SK-N-SH (cell line): Measurements from ENCODE around the gene POU2AF1. TPM values are rescaled to one million over a fixed set of nuclear protein-coding genes. Genes with fewer than 3 reads are reported as not detected.

ENCODE experiments used
- CTCF ChIA-PET: fragments of 300-600, 350-600 bp; formaldehyde crosslinking; extraction: SDS; loops from one replicate; lab custom pipeline; 2021; lab: Yijun Ruan, JAX
- POLR2A ChIA-PET: fragments of 350-600 bp; sonication (Branson Sonifier 250); formaldehyde crosslinking; extraction: SDS; loops from one replicate; lab custom pipeline; 2020; ENCODE audit warnings: antibody characterized with exemption, inconsistent platforms; lab: Yijun Ruan, JAX
- DNase-seq: peaks from one replicate; pipeline ENCODE4 v3.0.0; 2012
- H2AFZ ChIP-seq: fragments of 200-600 bp; sonication (generic); 2 replicates; pipeline ENCODE4 v1.8.1; 2016; ENCODE audit warnings: antibody characterized with exemption, mild to moderate bottlenecking, low read depth
- H3F3A ChIP-seq: fragments of 200-600 bp; sonication (generic); replicated peaks from 2 replicates; pipeline ENCODE3; 2016; ENCODE audit warnings: antibody characterized with exemption, mild to moderate bottlenecking; ENCODE audit not compliant: insufficient read depth
- H3K27ac ChIP-seq, 2 experiments: fragments of 200-500 bp in 1 of 2; fragments of 200-600 bp in 1 of 2; sonication (Bioruptor generic) in 1 of 2; sonication (generic), shearing (Covaris generic) in 1 of 2; 2 replicates each; pipeline versions ENCODE4 v1.5.1 to v1.6.1; 2014 to 2016; ENCODE audit warnings: low read depth in 2 of 2, inconsistent platforms in 1 of 2, low read length in 1 of 2, mild to moderate bottlenecking in 1 of 2, mixed read lengths in 1 of 2
- H3K27me3 ChIP-seq: fragments of 200-600 bp; sonication (generic), shearing (Covaris generic); 2 replicates; pipeline ENCODE4 v1.6.1; 2016; ENCODE audit warnings: mixed run types; ENCODE audit not compliant: insufficient read depth
- H3K36me3 ChIP-seq, 2 experiments: fragments of 200-500 bp in 1 of 2; fragments of 200-600 bp in 1 of 2; sonication (Bioruptor generic) in 1 of 2; sonication (generic) in 1 of 2; replicated peaks in 1 of 2; 2 replicates each; pipeline versions ENCODE3 to v1.5.1; 2014 to 2016; ENCODE audit warnings: low read length in 1 of 2, mild to moderate bottlenecking in 1 of 2; ENCODE audit not compliant: insufficient read depth in 2 of 2, control insufficient read depth in 1 of 2
- H3K4me1 ChIP-seq, 2 experiments: fragments of 200-500 bp in 1 of 2; fragments of 200-600 bp in 1 of 2; sonication (Bioruptor generic) in 1 of 2; sonication (generic), shearing (Covaris generic) in 1 of 2; 2 replicates each; pipeline versions ENCODE4 v1.5.1 to v1.6.1; 2014 to 2016; ENCODE audit warnings: low read depth in 1 of 2, low read length in 1 of 2, mixed run types in 1 of 2; ENCODE audit not compliant: insufficient read depth in 2 of 2, control insufficient read depth in 1 of 2
- H3K4me2 ChIP-seq: fragments of 200-600 bp; sonication (generic), shearing (Covaris generic); 2 replicates; pipeline ENCODE4 v1.6.1; 2017; ENCODE audit warnings: mixed run types
- H3K4me3 ChIP-seq, 2 experiments: fragments of 200-500 bp in 1 of 2; fragments of 200-600 bp in 1 of 2; sonication (Bioruptor generic) in 1 of 2; sonication (generic), shearing (Covaris generic) in 1 of 2; 2 replicates each; pipeline versions ENCODE4 v1.5.1 to v1.8.1; 2014 to 2016; ENCODE audit warnings: low read depth in 2 of 2, inconsistent platforms in 1 of 2, low read length in 1 of 2, mild to moderate bottlenecking in 1 of 2, mixed read lengths in 1 of 2, moderate library complexity in 1 of 2
- H3K79me2 ChIP-seq: fragments of 200-600 bp; sonication (generic); 2 replicates; pipeline ENCODE4 v1.8.1; 2017; ENCODE audit warnings: mild to moderate bottlenecking; ENCODE audit not compliant: insufficient read depth
- H3K9ac ChIP-seq: fragments of 200-600 bp; sonication (generic); 2 replicates; pipeline ENCODE4 v1.6.1; 2017; ENCODE audit warnings: mixed run types
- H3K9me2 ChIP-seq: fragments of 200-600 bp; sonication (generic); 2 replicates; pipeline ENCODE4 v1.6.1; 2017; ENCODE audit warnings: mixed run types
- H3K9me3 ChIP-seq: fragments of 200-600 bp; sonication (generic); 2 replicates; pipeline ENCODE4 v1.6.1; 2017; ENCODE audit warnings: mixed run types, mild to moderate bottlenecking, moderate library complexity
- H4K20me1 ChIP-seq: fragments of 200-600 bp; sonication (generic); 2 replicates; pipeline ENCODE4 v1.6.1; 2017; ENCODE audit warnings: mild to moderate bottlenecking, mixed run types; ENCODE audit not compliant: insufficient read depth
- CHD2 ChIP-seq: fragments of 150-350 bp; IDR thresholded peaks from 2 replicates; pipeline ENCODE4 v1.6.1; 2018; ENCODE audit warnings: low read length; ENCODE audit not compliant: partially characterized antibody
- EP300 ChIP-seq, 2 experiments: IDR thresholded peaks; 2 replicates each; pipeline versions ENCODE4 v1.4.0 to v1.6.1; 2012; ENCODE audit warnings: borderline replicate concordance in 1 of 2, low read depth in 1 of 2, low read length in 1 of 2
- EZH2phosphoT487 ChIP-seq: fragments of 200-600 bp; sonication (generic); IDR thresholded peaks from 2 replicates; pipeline ENCODE4 v1.6.1; 2017; ENCODE audit warnings: low read depth, mixed run types, mild to moderate bottlenecking, antibody characterized with exemption, moderate library complexity, borderline replicate concordance
- FOSL2 ChIP-seq: IDR thresholded peaks from 2 replicates; pipeline ENCODE4 v1.4.0; 2012; ENCODE audit warnings: low read depth, mild to moderate bottlenecking, moderate library complexity, borderline replicate concordance
- IRF3 ChIP-seq: fragments of 150-350 bp; IDR thresholded peaks from 2 replicates; pipeline ENCODE4 v1.6.1; 2016; ENCODE audit warnings: mild to moderate bottlenecking, low read depth, low read length
- MEF2A ChIP-seq: IDR thresholded peaks from 2 replicates; pipeline ENCODE4 v1.4.0; 2012; ENCODE audit warnings: low read depth, borderline replicate concordance
- MXI1 ChIP-seq: IDR thresholded peaks from 2 replicates; pipeline ENCODE4 v1.6.1; 2012; ENCODE audit warnings: mild to moderate bottlenecking, low read depth, low read length, improper control_type of control experiment
- NFIC ChIP-seq: IDR thresholded peaks from 2 replicates; pipeline ENCODE4 v1.4.0; 2012; ENCODE audit warnings: borderline replicate concordance
- POLR2AphosphoS5 ChIP-seq: IDR thresholded peaks from 2 replicates; pipeline ENCODE4 v1.6.1; 2012; ENCODE audit warnings: low read depth, low read length
- RAD21 ChIP-seq: IDR thresholded peaks from 2 replicates; pipeline ENCODE4 v1.6.1; 2012; ENCODE audit warnings: mild to moderate bottlenecking, low read length
- RFX5 ChIP-seq: IDR thresholded peaks from 2 replicates; pipeline ENCODE4 v1.6.1; 2012; ENCODE audit warnings: mild to moderate bottlenecking, improper control_type of control experiment, low read length
- SIN3A ChIP-seq: IDR thresholded peaks from 2 replicates; pipeline ENCODE4 v1.6.1; 2012; ENCODE audit warnings: low read depth, mild to moderate bottlenecking, low read length, moderate library complexity, borderline replicate concordance
- SMC3 ChIP-seq: IDR thresholded peaks from 2 replicates; pipeline ENCODE4 v1.6.1; 2012; ENCODE audit warnings: low read depth, low read length, improper control_type of control experiment
- TEAD4 ChIP-seq: IDR thresholded peaks from 2 replicates; pipeline ENCODE4 v1.4.0; 2012; ENCODE audit warnings: mild to moderate bottlenecking, borderline replicate concordance; ENCODE audit not compliant: insufficient read depth
- USF2 ChIP-seq: fragments of 150-350 bp; IDR thresholded peaks from 2 replicates; pipeline ENCODE4 v1.6.1; 2017; ENCODE audit warnings: antibody characterized with exemption, low read length, low read depth, borderline replicate concordance
- YY1 ChIP-seq: IDR thresholded peaks from 2 replicates; pipeline ENCODE4 v1.4.0; 2012; ENCODE audit warnings: low read depth, mild to moderate bottlenecking
- WGBS: methylation state at CpG from one replicate; pipeline ENCODE4 v1.1.6; 2017; ENCODE audit warnings: low lambda C conversion rate; 5-methylcytosine and 5-hydroxymethylcytosine counted together
- polyA plus RNA-seq, 3 experiments: library from polyadenylated mRNA; depleted of rRNA; stranded (reverse); fragments of >200 nt; gene quantifications; 2 replicates each; pipeline ENCODE4 v1.2.3, GENCODE V29; 2012
- TF ChIP-seq, protein P1 (sequence below): fragments of 200-600 bp; sonication (generic); IDR thresholded peaks from 2 replicates; pipeline ENCODE4 v1.6.1; 2017; ENCODE audit warnings: antibody characterized with exemption, mild to moderate bottlenecking, moderate library complexity
- TF ChIP-seq, protein P2 (sequence below): IDR thresholded peaks from 2 replicates; pipeline ENCODE4; 2012
- TF ChIP-seq, protein P3 (sequence below): IDR thresholded peaks from 2 replicates; pipeline ENCODE4 v1.4.0; 2012; ENCODE audit warnings: low read depth

Gene POU2AF1
- polyA plus RNA-seq, 1 of the 3 experiments (the other 2 are of a cell fraction) = 0.07 TPM

- Histone ChIP-seq H3F3A (no peaks in the 10 kb centered on the region), H3K9ac (no peak overlapping the region), H3K79me2 (no peaks in the 10 kb centered on the region), H3K4me2 (no peak overlapping the region), H3K4me1 (no peaks in the 10 kb centered on the region; a peak in 1 of 4 replicates), H3K27ac (peak overlapping the region in 1 of 2 experiments; percentile 50; a peak in 1 of 4 replicates), H3K4me3 (no peak overlapping the region), H3K9me2 (no peaks in the 10 kb centered on the region), H3K27me3 (no peaks in the 10 kb centered on the region), H4K20me1 (no peaks in the 10 kb centered on the region), H2AFZ (no peak overlapping the region), H3K9me3 (no peaks in the 10 kb centered on the region; the same call in 1 of the 2 replicates), H3K36me3 (no peaks in the 10 kb centered on the region)
- ChIA-PET CTCF (no interaction called here), POLR2A (no interaction called here)
- no peak for TF ChIP-seq YY1
- no peak for TF ChIP-seq SMC3
- peak; percentile 15; the same call in 1 of the 2 replicates for TF ChIP-seq MXI1
- TF ChIP-seq SIN3A = no peak
- no peak for TF ChIP-seq CHD2
- TF ChIP-seq EZH2phosphoT487 = no peak
- TF ChIP-seq POLR2AphosphoS5 = no peak
- TF ChIP-seq RAD21 = no peak
- TF ChIP-seq MEF2A = no peak
- no peak for TF ChIP-seq RFX5
- TF ChIP-seq EP300 (IDR thresholded peaks at IDR 0.05; ENCODE audit: borderline replicate concordance in 1 of 2, low read depth in 1 of 2, low read length in 1 of 2) = peak in 1 of 2 experiments; percentile 72; a peak in 2 of 4 replicates
- no peak for TF ChIP-seq IRF3
- TF ChIP-seq NFIC = no peak
- DNase-seq = peak; percentile 64
- 24% methylated on average over 2 of the region's 2 CpGs for WGBS
Observed at GRCh38 chr11:111387363-111387762, 8.3 kb upstream of the POU2AF1 start.

- no peak for DNase-seq
- H3K4me3 ChIP-seq = no peak overlapping the region
- no peaks in the 10 kb centered on the region for H4K20me1 ChIP-seq
- WGBS = 44% methylated on average over 4 of the region's 4 CpGs
- no peak overlapping the region for H3K4me2 ChIP-seq
- TF ChIP-seq FOSL2 (no peak), EP300 (IDR thresholded peaks at IDR 0.05; ENCODE audit: borderline replicate concordance in 1 of 2, low read depth in 1 of 2, low read length in 1 of 2) (no peak), SMC3 (no peak), NFIC (no peak), USF2 (no peak), CHD2 (no peak), TEAD4 (no peak)
- TF ChIP-seq, protein P1, sequence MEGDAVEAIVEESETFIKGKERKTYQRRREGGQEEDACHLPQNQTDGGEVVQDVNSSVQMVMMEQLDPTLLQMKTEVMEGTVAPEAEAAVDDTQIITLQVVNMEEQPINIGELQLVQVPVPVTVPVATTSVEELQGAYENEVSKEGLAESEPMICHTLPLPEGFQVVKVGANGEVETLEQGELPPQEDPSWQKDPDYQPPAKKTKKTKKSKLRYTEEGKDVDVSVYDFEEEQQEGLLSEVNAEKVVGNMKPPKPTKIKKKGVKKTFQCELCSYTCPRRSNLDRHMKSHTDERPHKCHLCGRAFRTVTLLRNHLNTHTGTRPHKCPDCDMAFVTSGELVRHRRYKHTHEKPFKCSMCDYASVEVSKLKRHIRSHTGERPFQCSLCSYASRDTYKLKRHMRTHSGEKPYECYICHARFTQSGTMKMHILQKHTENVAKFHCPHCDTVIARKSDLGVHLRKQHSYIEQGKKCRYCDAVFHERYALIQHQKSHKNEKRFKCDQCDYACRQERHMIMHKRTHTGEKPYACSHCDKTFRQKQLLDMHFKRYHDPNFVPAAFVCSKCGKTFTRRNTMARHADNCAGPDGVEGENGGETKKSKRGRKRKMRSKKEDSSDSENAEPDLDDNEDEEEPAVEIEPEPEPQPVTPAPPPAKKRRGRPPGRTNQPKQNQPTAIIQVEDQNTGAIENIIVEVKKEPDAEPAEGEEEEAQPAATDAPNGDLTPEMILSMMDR = no peak
- TF ChIP-seq, protein P2, sequence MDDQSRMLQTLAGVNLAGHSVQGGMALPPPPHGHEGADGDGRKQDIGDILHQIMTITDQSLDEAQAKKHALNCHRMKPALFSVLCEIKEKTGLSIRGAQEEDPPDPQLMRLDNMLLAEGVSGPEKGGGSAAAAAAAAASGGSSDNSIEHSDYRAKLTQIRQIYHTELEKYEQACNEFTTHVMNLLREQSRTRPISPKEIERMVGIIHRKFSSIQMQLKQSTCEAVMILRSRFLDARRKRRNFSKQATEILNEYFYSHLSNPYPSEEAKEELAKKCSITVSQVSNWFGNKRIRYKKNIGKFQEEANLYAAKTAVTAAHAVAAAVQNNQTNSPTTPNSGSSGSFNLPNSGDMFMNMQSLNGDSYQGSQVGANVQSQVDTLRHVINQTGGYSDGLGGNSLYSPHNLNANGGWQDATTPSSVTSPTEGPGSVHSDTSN = no peak
- TF ChIP-seq, protein P3, sequence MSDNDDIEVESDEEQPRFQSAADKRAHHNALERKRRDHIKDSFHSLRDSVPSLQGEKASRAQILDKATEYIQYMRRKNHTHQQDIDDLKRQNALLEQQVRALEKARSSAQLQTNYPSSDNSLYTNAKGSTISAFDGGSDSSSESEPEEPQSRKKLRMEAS = no peak
- H3K9me3 ChIP-seq = no peaks in the 10 kb centered on the region; the same call in 1 of the 2 replicates
- no peaks in the 10 kb centered on the region for H3K36me3 ChIP-seq
- CTCF ChIA-PET = no interaction called here
- no peaks in the 10 kb centered on the region; a peak in 1 of 4 replicates for H3K4me1 ChIP-seq
- H3K9ac ChIP-seq = no peak overlapping the region
- no peak overlapping the region for H2AFZ ChIP-seq
- no peaks in the 10 kb centered on the region for H3K27me3 ChIP-seq
- H3K27ac ChIP-seq = peak overlapping the region in 1 of 2 experiments; percentile 50; a peak in 1 of 4 replicates
- no peaks in the 10 kb centered on the region for H3F3A ChIP-seq
- POLR2A ChIA-PET = no interaction called here
- no peaks in the 10 kb centered on the region for H3K9me2 ChIP-seq
- H3K79me2 ChIP-seq = no peaks in the 10 kb centered on the region
Observed at GRCh38 chr11:111386611-111387150, 7.6 kb upstream of the POU2AF1 start.
